Stimulated activated CD4-positive, alpha-beta T cell treated with anti-CD3 and anti-CD28 coated beads, Interleukin-1b, Interleukin-23, amount 100 ng/mL, for 48 hours (primary cell): Measurements from ENCODE around the gene DGLUCY.
"Not testable (repeated sequence)": the region's sequence is repeated elsewhere in the genome, so short reads cannot be mapped to it uniquely, and the experiment has no call there.

ENCODE experiments used
- DNase-seq: peaks from one replicate; pipeline ENCODE4 v3.0.0-alpha.2; 2020

Gene DGLUCY

GRCh38 chr14:91171291-91171690, 57.4 kb downstream of the DGLUCY start:
- DNase-seq: no peak

- DNase-seq: peak; percentile 83
Observed at GRCh38 chr14:91173221-91173670, 59.4 kb downstream of the DGLUCY start.

- no peak for DNase-seq
Observed at GRCh38 chr14:91173904-91174303, 60.0 kb downstream of the DGLUCY start.

GRCh38 chr14:91175291-91176201, 61.7 kb downstream of the DGLUCY start:
- no peak for DNase-seq

- DNase-seq: peak; percentile 63
Observed at GRCh38 chr14:91177073-91178034, 63.5 kb downstream of the DGLUCY start.

- no peak for DNase-seq
Observed at GRCh38 chr14:91180611-91181010, 66.7 kb downstream of the DGLUCY start.

- not testable (repeated sequence) for DNase-seq
Observed at GRCh38 chr14:91182753-91183152, 68.9 kb downstream of the DGLUCY start.

- DNase-seq: no peak
Observed at GRCh38 chr14:91184559-91184958, 70.7 kb downstream of the DGLUCY start.

GRCh38 chr14:91185721-91186120, 71.8 kb downstream of the DGLUCY start:
- no peak for DNase-seq

GRCh38 chr14:91186515-91187066, 72.7 kb downstream of the DGLUCY start:
- no peak for DNase-seq

GRCh38 chr14:91187271-91187670, 73.4 kb downstream of the DGLUCY start:
- no peak for DNase-seq

GRCh38 chr14:91190853-91191252, 77.0 kb downstream of the DGLUCY start:
- DNase-seq: no peak

- DNase-seq: no peak
Observed at GRCh38 chr14:91193069-91193468, 79.2 kb downstream of the DGLUCY start.

GRCh38 chr14:91195881-91196280, 82.0 kb downstream of the DGLUCY start:
- DNase-seq: no peak

GRCh38 chr14:91197631-91198030, 83.8 kb downstream of the DGLUCY start:
- DNase-seq: no peak

GRCh38 chr14:91200802-91201201, 86.9 kb downstream of the DGLUCY start:
- DNase-seq: not testable (repeated sequence)

GRCh38 chr14:91202234-91202974, 88.5 kb downstream of the DGLUCY start:
- no peak for DNase-seq

- DNase-seq: no peak
Observed at GRCh38 chr14:91204657-91205056, 90.8 kb downstream of the DGLUCY start.

- no peak for DNase-seq
Observed at GRCh38 chr14:91205459-91205858, 91.6 kb downstream of the DGLUCY start.

GRCh38 chr14:91207008-91207407, 93.1 kb downstream of the DGLUCY start:
- no peak for DNase-seq

GRCh38 chr14:91211017-91211416, 97.1 kb downstream of the DGLUCY start:
- DNase-seq: no peak

- no peak for DNase-seq
Observed at GRCh38 chr14:91214306-91214705, 100.4 kb downstream of the DGLUCY start.
